GM18507 (cell line): ENCODE data around the gene UBAP2.
"Not testable (repeated sequence)": the region's sequence is repeated elsewhere in the genome, so short reads cannot be mapped to it uniquely, and the experiment has no call there.

Experiments
- DNase-seq: peaks from one replicate; pipeline ENCODE4 v3.0.0; 2011; ENCODE audit warnings: low read depth; ENCODE audit not compliant: insufficient read length; ENCODE audit errors: extremely low spot score
- FAIRE-seq: peaks from 2 replicates; lab custom pipeline; 2011; peaks lifted over from hg19 to GRCh38; lab: Jason Lieb, UNC

UBAP2 gene

GRCh38 chr9:33995449-33995848, 53.2 kb downstream of the UBAP2 start:
- DNase-seq (no peak), FAIRE-seq (no peak)

GRCh38 chr9:33993104-33993503, 55.6 kb downstream of the UBAP2 start:
- FAIRE-seq (no peak), DNase-seq (no peak)

- DNase-seq, result no peak
- no peak for FAIRE-seq
These were observed 56.1 kb downstream of the UBAP2 start for GRCh38 chr9:33992632-33993031.

DNA sequence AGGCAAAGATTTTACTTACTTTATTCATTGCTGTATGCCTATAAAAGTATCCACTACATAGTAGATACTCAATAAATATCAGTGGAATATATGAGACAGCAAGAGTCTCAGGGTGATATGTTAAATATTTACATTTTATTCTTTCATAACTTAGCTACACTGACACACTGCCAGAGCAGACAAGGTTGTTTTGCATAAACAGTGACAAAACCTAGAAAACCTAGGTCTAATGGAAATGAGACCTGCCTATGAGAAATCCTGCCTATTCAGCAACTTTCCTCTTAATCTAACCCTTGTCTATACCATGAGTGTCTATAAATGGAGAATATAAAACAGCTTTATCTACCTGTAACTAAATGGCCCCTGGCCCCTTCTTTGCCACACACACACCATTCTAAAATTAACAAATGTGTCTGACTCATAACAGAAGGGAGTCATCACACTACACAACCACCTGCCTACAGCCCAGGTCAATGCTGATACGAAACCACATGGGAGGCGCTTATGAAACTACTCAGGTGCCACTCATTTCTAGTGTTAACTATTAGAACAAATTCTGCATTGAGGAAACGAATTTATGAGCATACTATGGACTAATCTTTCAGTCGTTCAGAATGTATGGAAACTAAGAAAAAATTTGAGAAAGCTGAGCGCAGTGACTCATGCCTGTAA, 60.3 kb downstream of the UBAP2 start:
- DNase-seq, result peak; percentile 64
- FAIRE-seq, result peak; percentile 94

DNA sequence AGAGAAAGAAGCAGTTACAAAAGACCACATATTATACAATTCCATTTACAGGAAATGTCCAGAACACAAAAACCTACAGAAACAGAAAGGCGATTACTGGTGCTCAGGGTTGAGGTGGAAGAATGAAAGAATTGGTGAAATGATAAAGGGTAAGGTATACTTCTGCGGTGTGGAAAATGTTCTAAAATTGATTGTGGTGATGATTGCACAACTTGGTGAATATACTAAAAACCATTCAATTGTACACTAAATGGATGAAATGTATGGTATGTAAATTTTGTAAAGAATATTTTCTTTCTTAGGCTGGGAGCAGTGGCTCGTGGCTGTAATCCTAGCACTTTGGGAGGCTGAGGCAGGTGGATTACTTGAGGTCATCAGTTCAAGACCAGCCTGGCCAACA, 72.3 kb downstream of the UBAP2 start:
- FAIRE-seq, result no peak
- no peak for DNase-seq

GRCh38 chr9:33972698-33973097, 76.0 kb downstream of the UBAP2 start:
- DNase-seq (no peak), FAIRE-seq (no peak)

- FAIRE-seq, result no peak
- no peak for DNase-seq
These were observed 84.5 kb downstream of the UBAP2 start for GRCh38 chr9:33964086-33964768.

DNA sequence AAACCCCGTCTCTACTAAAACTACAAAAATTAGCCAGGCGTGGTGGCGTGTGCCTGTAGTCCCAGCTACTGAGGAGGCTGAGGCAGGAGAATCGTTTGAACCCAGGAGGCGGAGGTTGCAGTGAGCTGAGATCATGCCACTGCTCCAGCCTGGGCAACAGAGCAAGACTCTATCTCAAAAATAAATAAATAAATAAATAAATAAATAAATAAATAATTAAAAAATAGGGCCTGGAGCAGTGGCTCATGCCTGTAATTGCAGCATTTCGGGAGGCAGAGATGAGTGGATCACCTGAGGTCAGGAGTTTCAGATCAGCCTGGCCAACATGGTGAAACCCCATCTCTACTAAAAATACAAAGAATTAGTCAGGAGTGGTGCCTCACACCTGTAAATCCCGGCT, 86.2 kb downstream of the UBAP2 start:
- not testable (repeated sequence) for DNase-seq, FAIRE-seq

DNA sequence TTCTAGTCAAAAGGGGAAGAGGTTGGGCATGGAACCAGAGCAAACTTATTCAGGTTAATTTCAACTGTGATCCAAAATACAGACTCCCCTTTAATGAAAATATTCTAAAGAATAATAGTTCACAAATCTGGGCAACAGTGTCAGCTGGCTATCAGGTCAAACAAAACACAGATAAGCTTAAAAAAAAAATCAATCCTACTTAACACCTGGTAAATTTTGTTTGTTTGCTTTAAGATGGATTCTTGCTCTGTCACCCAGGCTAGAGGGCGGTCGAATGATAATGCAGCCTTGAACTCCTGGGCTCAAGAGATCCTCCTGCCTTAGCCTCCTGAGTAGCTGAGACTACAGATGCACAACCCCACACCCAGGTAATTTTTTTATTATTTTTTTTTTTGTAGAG, 89.0 kb downstream of the UBAP2 start:
- DNase-seq, result no peak
- FAIRE-seq, result no peak

- FAIRE-seq, result no peak
These were observed 92.1 kb downstream of the UBAP2 start for GRCh38 chr9:33956544-33956943.

DNA sequence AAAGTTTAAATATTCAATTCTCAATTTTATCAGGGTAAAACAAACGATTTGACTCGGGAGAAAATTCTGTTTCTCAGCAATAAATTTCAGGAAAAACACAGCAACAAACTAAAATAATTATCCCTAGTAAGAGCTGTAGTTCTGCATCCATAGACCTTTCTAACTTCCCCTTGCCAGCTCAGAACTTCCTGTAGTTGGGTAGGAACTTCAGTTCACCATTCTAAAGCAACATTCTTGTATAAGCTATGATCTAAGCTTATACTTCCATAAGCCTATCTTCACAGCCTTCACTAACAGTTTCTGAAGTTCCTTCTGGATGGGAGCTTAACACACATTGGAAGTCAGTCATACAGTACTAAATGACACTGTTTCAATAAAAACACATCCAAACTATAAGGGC, 96.6 kb downstream of the UBAP2 start:
- DNase-seq, result no peak
- no peak for FAIRE-seq

More at GRCh38 chr9:33956544-33956943, 92.1 kb downstream of the UBAP2 start:
- DNase-seq, result no peak

GRCh38 chr9:33950371-33950770, 98.3 kb downstream of the UBAP2 start:
- DNase-seq (no peak), FAIRE-seq (no peak)

DNA sequence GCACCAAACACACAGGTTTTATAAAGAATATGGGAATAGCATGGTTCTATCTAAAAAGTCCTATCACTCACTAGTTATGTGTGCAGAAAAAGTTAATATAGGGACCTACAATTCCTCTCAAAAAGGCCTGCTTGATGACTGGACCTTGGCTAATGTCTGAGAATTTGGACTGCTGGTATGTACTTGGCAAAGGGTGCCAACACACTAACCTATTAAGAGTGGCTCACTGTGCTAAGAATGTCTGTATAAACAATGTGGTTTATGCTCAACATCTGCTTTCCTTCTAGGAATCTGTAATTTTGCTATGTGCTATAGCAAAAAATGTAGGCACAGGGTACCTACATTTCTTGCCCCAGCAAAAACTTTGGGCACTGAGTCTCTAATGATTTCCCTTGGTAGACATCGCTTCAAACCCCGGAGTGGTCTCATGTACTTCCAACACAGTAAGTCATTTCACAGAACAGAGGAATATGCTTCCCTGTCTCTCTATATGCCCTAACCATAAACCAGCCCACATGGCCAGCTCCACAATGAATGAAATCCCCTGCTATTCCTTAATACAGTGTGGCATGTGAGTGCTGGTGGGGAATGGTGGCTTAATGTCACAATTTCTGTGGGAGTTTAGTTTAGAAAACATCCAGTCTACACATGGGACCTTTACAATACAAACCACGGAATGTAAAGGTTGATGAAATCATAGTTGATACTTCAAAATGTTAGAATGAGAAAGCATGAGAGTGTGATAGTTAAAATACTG, 101.7 kb downstream of the UBAP2 start:
- FAIRE-seq (no peak), DNase-seq (no peak)

GRCh38 chr9:33943389-33943788, 105.3 kb downstream of the UBAP2 start:
- no peak for FAIRE-seq
- no peak for DNase-seq

GRCh38 chr9:33942471-33943083, 106.1 kb downstream of the UBAP2 start:
- DNase-seq (no peak), FAIRE-seq (no peak)

DNA sequence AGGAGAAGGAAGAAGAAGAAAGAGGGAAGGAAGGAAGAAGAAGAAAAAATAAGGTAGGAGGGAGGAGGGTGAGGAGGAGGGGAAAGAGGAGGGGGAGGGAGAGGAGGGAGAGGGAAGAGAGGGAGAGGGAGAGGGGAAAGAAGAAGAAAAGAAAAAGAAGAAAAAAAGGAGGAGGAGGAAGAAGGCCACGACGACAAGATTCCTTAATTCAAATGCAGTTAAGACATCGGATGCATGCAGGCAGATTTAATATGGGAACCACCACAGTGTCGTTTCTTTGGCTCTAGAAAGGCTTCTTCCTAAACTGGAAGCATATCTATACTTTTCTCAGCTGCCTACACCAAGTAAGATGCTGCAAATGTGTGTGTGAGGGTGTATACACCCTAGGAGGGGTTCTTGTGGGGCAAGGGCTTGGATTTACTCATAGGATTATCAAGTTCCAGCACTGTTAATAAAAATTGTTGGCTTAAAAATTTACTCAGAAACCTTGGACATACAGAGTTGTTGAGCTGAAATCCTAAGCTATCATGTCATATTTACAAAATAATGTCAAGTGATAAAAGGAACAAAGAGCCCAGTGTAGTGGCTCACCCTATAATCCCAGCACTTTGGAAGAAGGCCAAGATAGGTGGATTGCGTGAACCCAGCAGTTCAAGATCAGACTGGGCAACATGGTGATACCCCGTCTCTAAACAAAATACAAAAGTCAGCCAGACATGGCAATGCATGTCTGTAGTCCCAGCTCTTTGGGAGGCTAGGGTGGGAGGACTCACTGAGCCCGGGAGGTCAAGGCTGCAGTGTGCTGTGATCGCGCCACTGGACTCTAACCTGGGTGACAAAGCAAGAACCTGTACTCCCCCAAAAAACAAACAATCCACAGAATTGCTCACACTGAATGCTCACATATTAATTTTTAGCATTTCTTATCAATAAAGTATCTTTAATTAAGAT, 108.5 kb downstream of the UBAP2 start:
- FAIRE-seq (no peak), DNase-seq (no peak)

GRCh38 chr9:33934188-33934878, 114.4 kb downstream of the UBAP2 start:
- no peak for FAIRE-seq
- no peak for DNase-seq

GRCh38 chr9:33932078-33932807, 116.4 kb downstream of the UBAP2 start:
- DNase-seq (no peak), FAIRE-seq (no peak)
